HCT116 (cell line): Measurements from ENCODE around the gene ALDH1A1. TPM values are rescaled to one million over a fixed set of nuclear protein-coding genes. Genes with fewer than 3 reads are reported as not detected.

Experiments used
- ATAC-seq: fragments of 200-7000 bp; cut with Tn5 transposase; 2 replicates; pipeline ENCODE4 v1.9.1; 2020; ENCODE audit warnings: mild to moderate bottlenecking, moderate library complexity
- BruUV-seq: library from RNA; stranded (reverse); fragments of 400-500 nt; replicated peaks from 2 replicates; lab custom pipeline; 2021; lab: Mats Ljungman, UMichigan
- CTCF ChIA-PET: fragments of 300-600 bp; sonication (Branson Sonifier 250); formaldehyde crosslinking; loops from one replicate; lab custom pipeline; 2021; ENCODE audit warnings: antibody characterized with exemption; lab: Charles Lee
- POLR2A ChIA-PET: fragments of 300-600, 350-600 bp; sonication (Branson Sonifier 250); formaldehyde crosslinking; loops from one replicate; lab custom pipeline; 2021; ENCODE audit warnings: antibody characterized with exemption; lab: Charles Lee
- RAD21 ChIA-PET, 2 experiments: fragments of 300-600 bp; sonication (Branson Sonifier 250); formaldehyde crosslinking; loops; one replicate each; lab custom pipeline; 2023; ENCODE audit warnings: low total read pairs in 2 of 2; ENCODE audit not compliant: uncharacterized antibody in 2 of 2, unreplicated experiment in 2 of 2, low non-redundant PET in 1 of 2; lab: Charles Lee
- DNase-seq: peaks from one replicate; pipeline ENCODE4 v3.0.0-alpha.2; 2010; ENCODE audit warnings: low read depth, low spot score
- H2AFZ ChIP-seq: fragments of 200-600 bp; shearing (Covaris generic), sonication (generic); 2 replicates; pipeline ENCODE4 v1.6.1; 2017; ENCODE audit warnings: low read depth, mixed run types, mixed read lengths, antibody characterized with exemption, low read length; ENCODE audit not compliant: poor library complexity, severe bottlenecking
- H3K27ac ChIP-seq: 2 replicates; pipeline ENCODE4 v1.5.1; 2012; ENCODE audit warnings: low read depth, low read length
- H3K27me3 ChIP-seq: fragments of 200-600 bp; sonication (generic); 2 replicates; pipeline ENCODE4 v1.6.1; 2016; ENCODE audit warnings: mixed run types, low read length, mixed read lengths; ENCODE audit not compliant: insufficient read depth
- H3K36me3 ChIP-seq, 2 experiments: fragments of 200-500 bp in 1 of 2; fragments of 200-600 bp in 1 of 2; sonication (Bioruptor generic) in 1 of 2; sonication (generic) in 1 of 2; 2 replicates each; pipeline versions ENCODE4 v1.5.1 to v1.6.1; 2014 to 2016; ENCODE audit warnings: low read length in 2 of 2, inconsistent platforms in 1 of 2, mixed read lengths in 1 of 2, mixed run types in 1 of 2; ENCODE audit not compliant: insufficient read depth in 2 of 2, control insufficient read depth in 1 of 2
- H3K4me1 ChIP-seq, 2 experiments: fragments of 200-600 bp in 1 of 2; sonication (generic) in 1 of 2; 2 replicates each; pipeline versions ENCODE4 v1.5.1 to v1.6.1; 2012 to 2017; ENCODE audit warnings: low read length in 2 of 2, inconsistent platforms in 1 of 2, mild to moderate bottlenecking in 1 of 2, mixed read lengths in 1 of 2, mixed run types in 1 of 2, moderate library complexity in 1 of 2; ENCODE audit not compliant: insufficient read depth in 2 of 2, control insufficient read depth in 1 of 2
- H3K4me2 ChIP-seq: fragments of 200-600 bp; sonication (generic); 2 replicates; pipeline ENCODE4 v1.6.1; 2017; ENCODE audit warnings: mixed run types, low read length, mixed read lengths
- H3K4me3 ChIP-seq, 2 experiments: fragments of 200-600 bp in 1 of 2; sonication (generic) in 1 of 2; replicated peaks in 1 of 2; 2 replicates each; pipeline ENCODE4 v1.5.1; 2011 to 2016; ENCODE audit warnings: low read length in 2 of 2, control low read depth in 1 of 2, low read depth in 1 of 2, mild to moderate bottlenecking in 1 of 2, mixed read lengths in 1 of 2, mixed run types in 1 of 2
- H3K79me2 ChIP-seq: fragments of 200-600 bp; sonication (generic); 2 replicates; pipeline ENCODE4 v1.6.1; 2017; ENCODE audit warnings: mild to moderate bottlenecking, mixed run types, low read length, moderate library complexity, mixed read lengths; ENCODE audit not compliant: insufficient read depth
- H3K9ac ChIP-seq: fragments of 200-600 bp; sonication (generic); 2 replicates; pipeline ENCODE4 v1.6.1; 2016; ENCODE audit warnings: low read length, mixed read lengths
- H3K9me2 ChIP-seq: fragments of 200-600 bp; sonication (generic), shearing (Covaris generic); 2 replicates; pipeline ENCODE4 v1.6.1; 2017; ENCODE audit warnings: mixed run types, mild to moderate bottlenecking, moderate library complexity; ENCODE audit not compliant: insufficient read depth
- H3K9me3 ChIP-seq, 2 experiments: fragments of 200-500 bp in 1 of 2; fragments of 200-600 bp in 1 of 2; sonication (Bioruptor generic) in 1 of 2; sonication (generic) in 1 of 2; 2 replicates each; pipeline ENCODE4 v1.6.1; 2014 to 2017; ENCODE audit warnings: low read length in 2 of 2, mixed read lengths in 2 of 2, inconsistent platforms in 1 of 2, low read depth in 1 of 2, mild to moderate bottlenecking in 1 of 2, mixed run types in 1 of 2, moderate library complexity in 1 of 2; ENCODE audit not compliant: control insufficient read depth in 1 of 2, insufficient read depth in 1 of 2
- H4K20me1 ChIP-seq: fragments of 200-600 bp; sonication (generic), shearing (Covaris generic); 2 replicates; pipeline ENCODE4 v1.6.1; 2017; ENCODE audit warnings: mixed run types, mild to moderate bottlenecking, moderate library complexity; ENCODE audit not compliant: insufficient read depth
- CTCF ChIP-seq, 3 experiments: fragments of 200-600 bp in 1 of 3; sonication (generic) in 1 of 3; IDR thresholded peaks in 2 of 3; conservative IDR thresholded peaks in 1 of 3; 2 replicates each; pipeline ENCODE4 v1.5.1; 2012 to 2017; ENCODE audit warnings: low read depth in 2 of 3, low read length in 2 of 3, antibody characterized with exemption in 1 of 3, borderline replicate concordance in 1 of 3, control low read depth in 1 of 3, mild to moderate bottlenecking in 1 of 3, mixed read lengths in 1 of 3, mixed run types in 1 of 3, moderate library complexity in 1 of 3; ENCODE audit not compliant: insufficient read depth in 1 of 3
- EZH2 ChIP-seq: fragments of 200-600 bp; sonication (generic); IDR thresholded peaks from 2 replicates; pipeline ENCODE4 v1.6.1; 2017; ENCODE audit warnings: antibody characterized with exemption, mixed run types
- EZH2phosphoT487 ChIP-seq: fragments of 200-600 bp; IDR thresholded peaks from 2 replicates; pipeline ENCODE4 v1.6.1; 2018; ENCODE audit warnings: antibody characterized with exemption, borderline replicate concordance
- FOSL1 ChIP-seq: IDR thresholded peaks from 2 replicates; pipeline ENCODE4 v1.6.1; 2012; ENCODE audit warnings: low read depth
- JUND ChIP-seq: IDR thresholded peaks from 2 replicates; pipeline ENCODE4 v1.6.1; 2012
- SIN3A ChIP-seq: IDR thresholded peaks from 2 replicates; pipeline ENCODE4 v1.6.1; 2012; ENCODE audit warnings: low read depth
- SP1 ChIP-seq: IDR thresholded peaks from 2 replicates; pipeline ENCODE4 v1.6.1; 2012; ENCODE audit warnings: low read depth
- TCF7L2 ChIP-seq: IDR thresholded peaks from 2 replicates; pipeline ENCODE4 v1.7.0; 2011; ENCODE audit warnings: borderline replicate concordance, inconsistent platforms; ENCODE audit not compliant: insufficient read depth, insufficient read length; ENCODE audit errors: extremely low read depth
- ZFX ChIP-seq: fragments of 450-650 bp; IDR thresholded peaks from 2 replicates; pipeline ENCODE4 v1.6.1; 2017
- intact Hi-C: fragments of 100-400 bp; cut with micrococcal nuclease; formaldehyde crosslinking; loops from 2 replicates; pipeline ENCODE4 v1.10.0; 2022
- total RNA-seq: library from RNA; stranded (reverse); gene quantifications from one replicate; pipeline ENCODE4 v1.2.1, GENCODE V29; 2021; ENCODE audit not compliant: unreplicated experiment
- TF ChIP-seq, protein P1 (sequence below): IDR thresholded peaks from 2 replicates; pipeline ENCODE4 v1.6.1; 2012; ENCODE audit warnings: low read depth
- TF ChIP-seq, protein P2 (sequence below): IDR thresholded peaks from 2 replicates; pipeline ENCODE4 v1.6.1; 2011; ENCODE audit warnings: mild to moderate bottlenecking, low read length, moderate library complexity; ENCODE audit not compliant: insufficient replicate concordance; ENCODE audit errors: extremely low read depth

ALDH1A1 gene
- total RNA-seq, 1 experiment from 2014 or later, result 0.44 TPM

GRCh38 chr9:72945391-72945790 is 7.5 kb downstream of the ALDH1A1 start:
- Histone ChIP-seq H3K79me2 (no peaks in the 10 kb centered on the region), H3K4me3 (no peak overlapping the region), H3K27ac (no peak overlapping the region), H3K9ac (no peak overlapping the region), H3K36me3 (no peaks in the 10 kb centered on the region), H3K9me3 (no peaks in the 10 kb centered on the region), H4K20me1 (no peaks in the 10 kb centered on the region), H3K4me1 (no peaks in the 10 kb centered on the region), H3K9me2 (no peaks in the 10 kb centered on the region), H2AFZ (no peak overlapping the region), H3K4me2 (no peak overlapping the region), H3K27me3 (peaks cover 37% of the 10 kb centered on the region)
- POLR2A ChIA-PET, result no interaction called here
- DNase-seq, result no peak
- RAD21 ChIA-PET, result no interaction called here
- intact Hi-C loops, result no loop called here
- no peak for ATAC-seq
- CTCF ChIA-PET, result no interaction called here
- TF ChIP-seq TCF7L2 (no peak), JUND (no peak), SP1 (no peak), SIN3A (no peak), CTCF (IDR thresholded peaks at IDR 0.05 in 2 of 3, conservative IDR thresholded peaks at IDR 0.05 in 1 of 3; ENCODE audit: borderline replicate concordance in 1 of 3, insufficient read depth in 1 of 3, low read depth in 2 of 3, low read length in 2 of 3) (no peak), EZH2phosphoT487 (no peak), ZFX (no peak), EZH2 (no peak), FOSL1 (no peak)
- TF ChIP-seq, protein P1, sequence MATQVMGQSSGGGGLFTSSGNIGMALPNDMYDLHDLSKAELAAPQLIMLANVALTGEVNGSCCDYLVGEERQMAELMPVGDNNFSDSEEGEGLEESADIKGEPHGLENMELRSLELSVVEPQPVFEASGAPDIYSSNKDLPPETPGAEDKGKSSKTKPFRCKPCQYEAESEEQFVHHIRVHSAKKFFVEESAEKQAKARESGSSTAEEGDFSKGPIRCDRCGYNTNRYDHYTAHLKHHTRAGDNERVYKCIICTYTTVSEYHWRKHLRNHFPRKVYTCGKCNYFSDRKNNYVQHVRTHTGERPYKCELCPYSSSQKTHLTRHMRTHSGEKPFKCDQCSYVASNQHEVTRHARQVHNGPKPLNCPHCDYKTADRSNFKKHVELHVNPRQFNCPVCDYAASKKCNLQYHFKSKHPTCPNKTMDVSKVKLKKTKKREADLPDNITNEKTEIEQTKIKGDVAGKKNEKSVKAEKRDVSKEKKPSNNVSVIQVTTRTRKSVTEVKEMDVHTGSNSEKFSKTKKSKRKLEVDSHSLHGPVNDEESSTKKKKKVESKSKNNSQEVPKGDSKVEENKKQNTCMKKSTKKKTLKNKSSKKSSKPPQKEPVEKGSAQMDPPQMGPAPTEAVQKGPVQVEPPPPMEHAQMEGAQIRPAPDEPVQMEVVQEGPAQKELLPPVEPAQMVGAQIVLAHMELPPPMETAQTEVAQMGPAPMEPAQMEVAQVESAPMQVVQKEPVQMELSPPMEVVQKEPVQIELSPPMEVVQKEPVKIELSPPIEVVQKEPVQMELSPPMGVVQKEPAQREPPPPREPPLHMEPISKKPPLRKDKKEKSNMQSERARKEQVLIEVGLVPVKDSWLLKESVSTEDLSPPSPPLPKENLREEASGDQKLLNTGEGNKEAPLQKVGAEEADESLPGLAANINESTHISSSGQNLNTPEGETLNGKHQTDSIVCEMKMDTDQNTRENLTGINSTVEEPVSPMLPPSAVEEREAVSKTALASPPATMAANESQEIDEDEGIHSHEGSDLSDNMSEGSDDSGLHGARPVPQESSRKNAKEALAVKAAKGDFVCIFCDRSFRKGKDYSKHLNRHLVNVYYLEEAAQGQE, result no peak
- TF ChIP-seq, protein P2, sequence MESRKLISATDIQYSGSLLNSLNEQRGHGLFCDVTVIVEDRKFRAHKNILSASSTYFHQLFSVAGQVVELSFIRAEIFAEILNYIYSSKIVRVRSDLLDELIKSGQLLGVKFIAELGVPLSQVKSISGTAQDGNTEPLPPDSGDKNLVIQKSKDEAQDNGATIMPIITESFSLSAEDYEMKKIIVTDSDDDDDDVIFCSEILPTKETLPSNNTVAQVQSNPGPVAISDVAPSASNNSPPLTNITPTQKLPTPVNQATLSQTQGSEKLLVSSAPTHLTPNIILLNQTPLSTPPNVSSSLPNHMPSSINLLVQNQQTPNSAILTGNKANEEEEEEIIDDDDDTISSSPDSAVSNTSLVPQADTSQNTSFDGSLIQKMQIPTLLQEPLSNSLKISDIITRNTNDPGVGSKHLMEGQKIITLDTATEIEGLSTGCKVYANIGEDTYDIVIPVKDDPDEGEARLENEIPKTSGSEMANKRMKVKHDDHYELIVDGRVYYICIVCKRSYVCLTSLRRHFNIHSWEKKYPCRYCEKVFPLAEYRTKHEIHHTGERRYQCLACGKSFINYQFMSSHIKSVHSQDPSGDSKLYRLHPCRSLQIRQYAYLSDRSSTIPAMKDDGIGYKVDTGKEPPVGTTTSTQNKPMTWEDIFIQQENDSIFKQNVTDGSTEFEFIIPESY, result no peak
- BruUV-seq, result no TSS peak
